SU-DHL-6 (cell line): ENCODE measurements around the gene IL1R2.

ENCODE experiments used
- H2AFZ ChIP-seq: fragments of 200-600 bp; sonication (generic); 2 replicates; pipeline ENCODE4 v1.6.1; 2014; ENCODE audit warnings: low read depth, mild to moderate bottlenecking, moderate library complexity, mixed read lengths, antibody characterized with exemption, low read length; ENCODE audit not compliant: severe bottlenecking
- H3F3A ChIP-seq: fragments of 200-600 bp; shearing (Covaris generic); 2 replicates; pipeline ENCODE4 v1.6.0; 2016; ENCODE audit warnings: antibody characterized with exemption, mild to moderate bottlenecking; ENCODE audit not compliant: insufficient read depth
- H3K27ac ChIP-seq: fragments of 200-600 bp; sonication (generic); 2 replicates; pipeline ENCODE4 v1.5.1; 2016; ENCODE audit warnings: low read depth, mild to moderate bottlenecking, low read length, moderate library complexity, mixed read lengths
- H3K27me3 ChIP-seq: fragments of 200-600 bp; sonication (generic), shearing (Covaris generic); 2 replicates; pipeline ENCODE4 v1.6.0; 2014; ENCODE audit warnings: mild to moderate bottlenecking, low read length
- H3K36me3 ChIP-seq: fragments of 200-600 bp; sonication (generic); 2 replicates; pipeline ENCODE4 v1.6.1; 2014; ENCODE audit warnings: mild to moderate bottlenecking, low read length, mixed read lengths
- H3K4me2 ChIP-seq: fragments of 300-600, 200-600 bp; shearing (Covaris generic), sonication (generic); 2 replicates; pipeline ENCODE4 v1.6.0; 2014; ENCODE audit warnings: low read length, low read depth, mild to moderate bottlenecking; ENCODE audit not compliant: poor library complexity, severe bottlenecking
- H3K4me3 ChIP-seq: fragments of 200-600 bp; sonication (generic); 2 replicates; pipeline ENCODE4 v1.5.1; 2014; ENCODE audit warnings: antibody characterized with exemption, low read length, mild to moderate bottlenecking, mixed read lengths; ENCODE audit not compliant: insufficient read depth, poor library complexity, severe bottlenecking
- H3K79me2 ChIP-seq: fragments of 200-600 bp; sonication (generic); 2 replicates; pipeline ENCODE4 v1.6.1; 2014; ENCODE audit warnings: mild to moderate bottlenecking, low read length, moderate library complexity; ENCODE audit not compliant: insufficient read depth
- H3K9ac ChIP-seq: fragments of 200-600 bp; sonication (generic); 2 replicates; pipeline ENCODE4 v1.7.0; 2014; ENCODE audit warnings: mild to moderate bottlenecking, low read length
- H3K9me2 ChIP-seq: fragments of 200-600 bp; sonication (generic); replicated peaks from 2 replicates; pipeline ENCODE4 v1.6.1; 2014; ENCODE audit warnings: low read length; ENCODE audit not compliant: insufficient read depth
- H3K9me3 ChIP-seq: fragments of 200-600 bp; sonication (generic); 2 replicates; pipeline ENCODE4 v1.6.1; 2014; ENCODE audit warnings: low read length, mixed read lengths; ENCODE audit not compliant: insufficient read depth
- H4K20me1 ChIP-seq: fragments of 200-600 bp; sonication (generic); 2 replicates; pipeline ENCODE4 v1.6.1; 2014; ENCODE audit warnings: low read depth, mild to moderate bottlenecking, antibody characterized with exemption, low read length, moderate library complexity, mixed read lengths
- CTCF ChIP-seq: fragments of 200-600 bp; sonication (generic); IDR thresholded peaks from one replicate; pipeline ENCODE4 v1.5.1; 2017; ENCODE audit warnings: antibody characterized with exemption, mild to moderate bottlenecking, low read length, moderate library complexity; ENCODE audit not compliant: insufficient read depth, poor library complexity, severe bottlenecking
- EZH2phosphoT487 ChIP-seq: fragments of 200-600 bp; sonication (generic), shearing (Covaris generic); conservative IDR thresholded peaks from 2 replicates; pipeline ENCODE4 v1.6.1; 2018; ENCODE audit warnings: mild to moderate bottlenecking, antibody characterized with exemption, low read length, moderate library complexity, mixed read lengths

IL1R2 gene

GRCh38 chr2:101986804-101987740, 4.7 kb upstream of the IL1R2 start:
- no peak overlapping the region for H2AFZ ChIP-seq
- no peak for TF ChIP-seq EZH2phosphoT487
- no peak for TF ChIP-seq CTCF
- H3K4me3 ChIP-seq = no peak overlapping the region
- no peak overlapping the region for H3K27ac ChIP-seq
- H3K4me2 ChIP-seq = no peak overlapping the region
- no peaks in the 10 kb centered on the region for H3K9me2 ChIP-seq
- no peaks in the 10 kb centered on the region for H3K27me3 ChIP-seq
- H3K36me3 ChIP-seq = no peaks in the 10 kb centered on the region
- no peaks in the 10 kb centered on the region for H3F3A ChIP-seq
- H3K9me3 ChIP-seq = no peaks in the 10 kb centered on the region
- no peaks in the 10 kb centered on the region for H4K20me1 ChIP-seq
- no peaks in the 10 kb centered on the region for H3K79me2 ChIP-seq
- no peak overlapping the region for H3K9ac ChIP-seq

- H4K20me1 ChIP-seq = no peaks in the 10 kb centered on the region
- H3K27me3 ChIP-seq = no peaks in the 10 kb centered on the region
- TF ChIP-seq EZH2phosphoT487 (no peak), CTCF (no peak)
Measured at GRCh38 chr2:101987832-101988231, 3.9 kb upstream of the IL1R2 start.

GRCh38 chr2:101988541-101988940, 3.2 kb upstream of the IL1R2 start:
- Histone ChIP-seq H3K9ac (no peak overlapping the region), H3K4me3 (no peak overlapping the region), H2AFZ (no peak overlapping the region), H4K20me1 (no peaks in the 10 kb centered on the region), H3K79me2 (no peaks in the 10 kb centered on the region), H3K36me3 (no peaks in the 10 kb centered on the region), H3K27ac (no peak overlapping the region), H3K9me2 (no peaks in the 10 kb centered on the region), H3K27me3 (no peaks in the 10 kb centered on the region), H3F3A (no peaks in the 10 kb centered on the region), H3K9me3 (no peaks in the 10 kb centered on the region), H3K4me2 (no peak overlapping the region)
- TF ChIP-seq CTCF = no peak
- TF ChIP-seq EZH2phosphoT487 = no peak

More at GRCh38 chr2:101987832-101988231, 3.9 kb upstream of the IL1R2 start:
- Histone ChIP-seq H3K9ac (no peak overlapping the region), H3K4me3 (no peak overlapping the region), H3K9me2 (no peaks in the 10 kb centered on the region), H3F3A (no peaks in the 10 kb centered on the region), H3K4me2 (no peak overlapping the region), H3K79me2 (no peaks in the 10 kb centered on the region), H3K9me3 (no peaks in the 10 kb centered on the region), H3K36me3 (no peaks in the 10 kb centered on the region), H2AFZ (no peak overlapping the region), H3K27ac (no peak overlapping the region)
